H9 (cell line): Measurements from ENCODE around the gene MAST4. TPM values are rescaled to one million over a fixed set of nuclear protein-coding genes. Genes with fewer than 3 reads are reported as not detected.

Experiments used
- DNase-seq: peaks from one replicate; pipeline ENCODE4 v3.0.0-alpha.2; 2017
- H2AFZ ChIP-seq: one replicate; pipeline ENCODE4 v1.6.1; 2013; ENCODE audit warnings: mild to moderate bottlenecking, low read length, control low read depth, moderate library complexity
- H2AK5ac ChIP-seq: 2 replicates; pipeline ENCODE4 v1.6.1; 2013; ENCODE audit warnings: low read length, control low read depth, mixed read lengths; ENCODE audit not compliant: insufficient read length
- H2BK120ac ChIP-seq: one replicate; pipeline ENCODE4 v1.6.1; 2013; ENCODE audit warnings: low read depth, mild to moderate bottlenecking, low read length, control low read depth, inconsistent platforms; ENCODE audit not compliant: poor library complexity, severe bottlenecking
- H2BK12ac ChIP-seq: 2 replicates; pipeline ENCODE4 v1.6.1; 2013; ENCODE audit warnings: low read length, control low read depth, mixed read lengths, low read depth; ENCODE audit not compliant: insufficient read length
- H2BK15ac ChIP-seq: 2 replicates; pipeline ENCODE4 v1.6.1; 2013; ENCODE audit warnings: low read depth, low read length, control low read depth
- H2BK20ac ChIP-seq: one replicate; pipeline ENCODE4 v1.6.1; 2013; ENCODE audit warnings: low read depth, mild to moderate bottlenecking, low read length, control low read depth, inconsistent platforms; ENCODE audit not compliant: poor library complexity, severe bottlenecking
- H2BK5ac ChIP-seq: 2 replicates; pipeline ENCODE4 v1.6.1; 2013; ENCODE audit warnings: low read length, control low read depth, mixed read lengths; ENCODE audit not compliant: insufficient read length
- H3K14ac ChIP-seq: 2 replicates; pipeline ENCODE4 v1.6.1; 2013; ENCODE audit warnings: low read length, control low read depth; ENCODE audit not compliant: insufficient read depth
- H3K18ac ChIP-seq: 2 replicates; pipeline ENCODE4 v1.6.1; 2013; ENCODE audit warnings: low read depth, mild to moderate bottlenecking, mixed read lengths, low read length, control low read depth; ENCODE audit not compliant: insufficient read length
- H3K23ac ChIP-seq: 2 replicates; pipeline ENCODE4 v1.6.1; 2013; ENCODE audit warnings: low read length, control low read depth, mixed read lengths, low read depth; ENCODE audit not compliant: insufficient read length
- H3K23me2 ChIP-seq: 2 replicates; pipeline ENCODE4 v1.6.1; 2013; ENCODE audit warnings: low read depth, mild to moderate bottlenecking, mixed read lengths, low read length, control low read depth; ENCODE audit not compliant: insufficient read length, poor library complexity, severe bottlenecking
- H3K27ac ChIP-seq: 2 replicates; pipeline ENCODE4 v1.5.1; 2013; ENCODE audit warnings: low read length, control low read depth, mixed read lengths, low read depth; ENCODE audit not compliant: insufficient read length
- H3K27me3 ChIP-seq: 2 replicates; pipeline ENCODE4 v1.6.1; 2013; ENCODE audit warnings: low read length, control low read depth, inconsistent platforms; ENCODE audit not compliant: insufficient read depth
- H3K4ac ChIP-seq: 2 replicates; pipeline ENCODE4 v1.6.1; 2013; ENCODE audit warnings: low read depth, mild to moderate bottlenecking, control low read depth, inconsistent platforms, low read length, moderate library complexity
- H3K4me1 ChIP-seq: 2 replicates; pipeline ENCODE4 v1.6.1; 2013; ENCODE audit warnings: low read length, control low read depth, inconsistent platforms; ENCODE audit not compliant: insufficient read depth
- H3K4me2 ChIP-seq: 2 replicates; pipeline ENCODE4 v1.6.1; 2013; ENCODE audit warnings: low read length, control low read depth, mixed read lengths; ENCODE audit not compliant: insufficient read length, insufficient read depth
- H3K56ac ChIP-seq: 2 replicates; pipeline ENCODE4 v1.6.1; 2013; ENCODE audit warnings: low read depth, mild to moderate bottlenecking, mixed read lengths, low read length, control low read depth; ENCODE audit not compliant: insufficient read length
- H3K79me1 ChIP-seq: 2 replicates; pipeline ENCODE4 v1.6.1; 2013; ENCODE audit warnings: low read depth, mild to moderate bottlenecking, moderate library complexity, low read length, control low read depth, inconsistent platforms; ENCODE audit not compliant: insufficient read depth, poor library complexity, severe bottlenecking
- H3K79me2 ChIP-seq: 2 replicates; pipeline ENCODE4 v1.6.1; 2013; ENCODE audit warnings: low read length, control low read depth, inconsistent platforms; ENCODE audit not compliant: insufficient read depth
- H3K9ac ChIP-seq: 2 replicates; pipeline ENCODE4 v1.6.1; 2013; ENCODE audit warnings: low read length, control low read depth, mixed read lengths; ENCODE audit not compliant: insufficient read length; ENCODE audit errors: extremely low read depth
- H3K9me3 ChIP-seq: one replicate; pipeline ENCODE4 v1.6.1; 2013; ENCODE audit warnings: low read depth, low read length, inconsistent platforms; ENCODE audit not compliant: control insufficient read depth
- H3T11ph ChIP-seq: one replicate; pipeline ENCODE4 v1.6.1; 2013; ENCODE audit warnings: mild to moderate bottlenecking, low read length, control low read depth, inconsistent platforms
- H4K20me1 ChIP-seq: one replicate; pipeline ENCODE4 v1.6.1; 2013; ENCODE audit not compliant: control insufficient read depth, insufficient read length, insufficient read depth
- H4K5ac ChIP-seq: 2 replicates; pipeline ENCODE4 v1.6.1; 2013; ENCODE audit warnings: low read depth, mild to moderate bottlenecking, mixed read lengths, low read length, control low read depth; ENCODE audit not compliant: insufficient read length
- H4K8ac ChIP-seq: replicated peaks from 2 replicates; pipeline ENCODE4 v1.6.1; 2013; ENCODE audit warnings: low read length, control low read depth, mixed read lengths, low read depth; ENCODE audit not compliant: insufficient read length
- H4K91ac ChIP-seq: 2 replicates; pipeline ENCODE4 v1.6.1; 2013; ENCODE audit warnings: low read depth, mild to moderate bottlenecking, moderate library complexity, mixed read lengths, low read length, control low read depth; ENCODE audit not compliant: insufficient read length
- H3K27ac Mint-ChIP-seq, 3 experiments: 2 replicates in 2 of 3; 3 replicates in 1 of 3; pipeline ENCODE4 v1.8.0; 2020 to 2021; ENCODE audit warnings: mixed read lengths in 3 of 3, mild to moderate bottlenecking in 1 of 3, moderate library complexity in 1 of 3
- H3K27me3 Mint-ChIP-seq: 2 replicates; pipeline ENCODE4 v1.8.0; 2021; ENCODE audit warnings: low read depth, mild to moderate bottlenecking, moderate library complexity, mixed read lengths
- H3K36me3 Mint-ChIP-seq, 3 experiments: 2 replicates in 2 of 3; 3 replicates in 1 of 3; pipeline ENCODE4 v1.8.0; 2020 to 2021; ENCODE audit warnings: low read depth in 3 of 3, mixed read lengths in 3 of 3; ENCODE audit not compliant: insufficient read depth in 1 of 3
- H3K4me1 Mint-ChIP-seq, 2 experiments: 2 replicates each; pipeline ENCODE4 v1.8.0; 2020; ENCODE audit warnings: mixed read lengths in 2 of 2
- H3K4me3 Mint-ChIP-seq, 2 experiments: 2 replicates in 1 of 2; 3 replicates in 1 of 2; pipeline ENCODE4 v1.8.0; 2020 to 2021; ENCODE audit warnings: mild to moderate bottlenecking in 2 of 2, mixed read lengths in 2 of 2, moderate library complexity in 1 of 2
- H3K9me3 Mint-ChIP-seq, 2 experiments: 2 replicates in 1 of 2; 3 replicates in 1 of 2; pipeline ENCODE4 v1.8.0; 2020; ENCODE audit warnings: mild to moderate bottlenecking in 2 of 2, mixed read lengths in 2 of 2, moderate library complexity in 1 of 2
- CTCF ChIP-seq: fragments of 200-600 bp; sonication (generic); conservative IDR thresholded peaks from 3 replicates; pipeline ENCODE4 v1.8.0; 2021; ENCODE audit warnings: antibody characterized with exemption, mild to moderate bottlenecking
- WGBS: extraction: QIAGEN DNeasy Blood & Tissue Kit; methylation state at CpG from one replicate; pipeline ENCODE4 v1.1.7; 2013; ENCODE audit warnings: missing lambda C conversion rate, low lambda C conversion rate, mixed read lengths; ENCODE audit not compliant: insufficient read length; ENCODE audit errors: extremely low coverage; 5-methylcytosine and 5-hydroxymethylcytosine counted together
- total RNA-seq: library from RNA; stranded (reverse); gene quantifications from 2 replicates; pipeline ENCODE4 v1.2.1, GENCODE V29; 2021

MAST4 gene
- total RNA-seq, 1 experiment from 2014 or later, result 3.7 TPM

- H2BK15ac ChIP-seq, result no peak overlapping the region
These were observed 391.3 kb downstream of the MAST4 start for GRCh38 chr5:66987540-66987939.

More at GRCh38 chr5:66987540-66987939, 391.3 kb downstream of the MAST4 start:
- no peak overlapping the region for H4K5ac ChIP-seq
- Mint-ChIP-seq H3K4me1 (peaks cover 35 to 38% of the 10 kb centered on the region in 2 experiments), H3K4me3 (no peak overlapping the region), H3K9me3 (no peaks in the 10 kb centered on the region), H3K27me3 (0 out of 2 replicates have a peak, but pooled peaks cover 2% of the 10 kb centered on the region), H3K36me3 (no peaks in the 10 kb centered on the region), H3K27ac (no peak overlapping the region)
- H3K4me1 ChIP-seq, result no peaks in the 10 kb centered on the region; the same call in 1 of the 2 replicates
- no peak overlapping the region for H2AK5ac ChIP-seq
- no peak overlapping the region for H2BK20ac ChIP-seq
- no peaks in the 10 kb centered on the region for H3K79me1 ChIP-seq
- no peak overlapping the region for H4K91ac ChIP-seq
- WGBS, result no CpG with 5 or more reads among the region's 3 CpGs
- no peaks in the 10 kb centered on the region for H3K23me2 ChIP-seq
- H3K9me3 ChIP-seq, result no peaks in the 10 kb centered on the region
- H3K4ac ChIP-seq, result no peak overlapping the region
- H3T11ph ChIP-seq, result no peak overlapping the region
- H3K56ac ChIP-seq, result no peak overlapping the region
- H2BK12ac ChIP-seq, result no peak overlapping the region
- no peak overlapping the region for H4K8ac ChIP-seq
- no peak overlapping the region for H2BK5ac ChIP-seq
- TF ChIP-seq CTCF, result no peak
- H3K14ac ChIP-seq, result no peak overlapping the region
- H2AFZ ChIP-seq, result no peak overlapping the region
- H2BK120ac ChIP-seq, result no peak overlapping the region
- no peaks in the 10 kb centered on the region for H3K79me2 ChIP-seq
- H3K9ac ChIP-seq, result no peak overlapping the region
- no peak overlapping the region for H3K23ac ChIP-seq
- H3K27me3 ChIP-seq, result no peaks in the 10 kb centered on the region
- no peak overlapping the region for H3K4me2 ChIP-seq
- H3K18ac ChIP-seq, result no peak overlapping the region
- H4K20me1 ChIP-seq, result no peaks in the 10 kb centered on the region
- no peak for DNase-seq
- no peak overlapping the region for H3K27ac ChIP-seq
